Testis (tissue), 3 donors: Measurements from ENCODE around the gene ZEB1. TPM values are rescaled to one million over a fixed set of nuclear protein-coding genes. Genes with fewer than 3 reads are reported as not detected.

ENCODE experiments used
- DNase-seq: peaks from one replicate; pipeline ENCODE4 v3.0.0-alpha.2; 2019
- H3K27ac ChIP-seq, 2 donors: fragments of 200-600 bp; sonication (generic); one replicate each; pipeline ENCODE4 v1.5.1; 2019
- H3K27me3 ChIP-seq: fragments of 200-600 bp; sonication (generic); one replicate; pipeline ENCODE4 v1.5.1; 2019
- H3K36me3 ChIP-seq: fragments of 200-600 bp; sonication (generic); one replicate; pipeline ENCODE4 v1.5.1; 2017; ENCODE audit warnings: low read depth; ENCODE audit errors: missing control alignments
- H3K4me1 ChIP-seq: fragments of 200-600 bp; sonication (generic); one replicate; pipeline ENCODE4 v1.5.1; 2019
- H3K4me3 ChIP-seq, 2 donors: fragments of 200-600 bp; sonication (generic); one replicate each; pipeline ENCODE4 v1.5.1; 2017 to 2019
- H3K9me3 ChIP-seq: fragments of 200-600 bp; sonication (generic); one replicate; pipeline ENCODE4 v1.5.1; 2017
- CTCF ChIP-seq, 3 experiments: fragments of 450-650 bp in 2 of 3; fragments of 200-600 bp in 1 of 3; sonication (generic) in 1 of 3; IDR thresholded peaks; one replicate each; pipeline ENCODE4 v1.5.1; 2016 to 2019; ENCODE audit warnings: antibody characterized with exemption in 3 of 3, mild to moderate bottlenecking in 2 of 3, moderate library complexity in 1 of 3
- POLR2A ChIP-seq: fragments of 450-650 bp; IDR thresholded peaks from one replicate; pipeline ENCODE4 v1.6.1; 2017; ENCODE audit warnings: antibody characterized with exemption, mild to moderate bottlenecking, moderate library complexity
- WGBS, 2 donors: methylation state at CpG; one replicate each; pipeline ENCODE4 v1.1.5; 2018; 5-methylcytosine and 5-hydroxymethylcytosine counted together
- intact Hi-C: fragments of 100-400 bp; cut with DNase I; formaldehyde crosslinking; loops from one replicate; pipeline ENCODE4 v1.15.1; 2023; ENCODE audit warnings: low total_unique reads
- polyA plus RNA-seq: library from polyadenylated mRNA; stranded (reverse); fragments of 350-450 nt; fragmentation: Illumina TruSeq; extraction: RNeasy Lipid Tissue Mini Kit (QIAGEN cat#74804); gene quantifications from one replicate; pipeline ENCODE4 v1.2.3, GENCODE V29; 2014; ENCODE audit warnings: low read depth, low replicate concordance; ENCODE audit not compliant: insufficient read depth
- total RNA-seq, 2 donors: library from RNA; depleted of rRNA; stranded (reverse); fragments of >200 nt; gene quantifications; one replicate each; pipeline ENCODE4 v1.2.3, GENCODE V29; 2016

ZEB1 gene
- total and polyA plus RNA-seq, 3 donors from 2014 or later: 22.2 to 35.9 (median 26.3) TPM

- Histone ChIP-seq H3K4me1 (no peaks in the 10 kb centered on the region), H3K36me3 (no peaks in the 10 kb centered on the region), H3K9me3 (no peaks in the 10 kb centered on the region), H3K4me3 (peak overlapping the region; percentile 92 to 99), H3K27ac (peak overlapping the region; percentile 95 to 96), H3K27me3 (no peaks in the 10 kb centered on the region)
- intact Hi-C loops: no loop called here
- 0 to 1% methylated on average over 30 to 43 of the region's 43 CpGs for WGBS, 2 donors
- TF ChIP-seq POLR2A (no peak), CTCF (IDR thresholded peaks at IDR 0.05) (no peak)
- DNase-seq: peak; percentile 48
Observed at GRCh38 chr10:31320550-31321211, 1.7 kb downstream of the ZEB1 start.

- no peaks in the 10 kb centered on the region for H3K27me3 ChIP-seq
- peak overlapping the region in 1 of 2 donors; percentile 96 for H3K27ac ChIP-seq
- no peaks in the 10 kb centered on the region for H3K36me3 ChIP-seq
- H3K4me3 ChIP-seq: peak overlapping the region; percentile 92 to 99
- WGBS, 2 donors: 11 to 14% methylated on average over 10 of the region's 10 CpGs
- intact Hi-C loops: no loop called here
- no peaks in the 10 kb centered on the region for H3K4me1 ChIP-seq
- DNase-seq: no peak
- no peaks in the 10 kb centered on the region for H3K9me3 ChIP-seq
- TF ChIP-seq CTCF (IDR thresholded peaks at IDR 0.05): no peak
- TF ChIP-seq POLR2A: no peak
Observed at GRCh38 chr10:31321396-31321941, 2.5 kb downstream of the ZEB1 start.

GRCh38 chr10:31322647-31323046 lies 3.6 kb downstream of the ZEB1 start:
- TF ChIP-seq POLR2A (no peak), CTCF (IDR thresholded peaks at IDR 0.05) (peak in 1 of 3 experiments; percentile 13)
- Histone ChIP-seq H3K9me3 (no peaks in the 10 kb centered on the region), H3K4me3 (no peak overlapping the region), H3K36me3 (no peaks in the 10 kb centered on the region), H3K27me3 (no peaks in the 10 kb centered on the region), H3K27ac (no peak overlapping the region), H3K4me1 (no peaks in the 10 kb centered on the region)
- 39 to 72% methylated on average over 2 of the region's 2 CpGs for WGBS, 2 donors
- intact Hi-C loops: no loop called here
- no peak for DNase-seq

GRCh38 chr10:31340343-31340742 lies 21.3 kb downstream of the ZEB1 start:
- Histone ChIP-seq H3K4me1 (no peaks in the 10 kb centered on the region), H3K27me3 (no peaks in the 10 kb centered on the region), H3K9me3 (no peaks in the 10 kb centered on the region), H3K36me3 (no peaks in the 10 kb centered on the region), H3K4me3 (no peak overlapping the region), H3K27ac (no peak overlapping the region)
- intact Hi-C loops: no loop called here
- no peak for TF ChIP-seq POLR2A
- no peak for TF ChIP-seq CTCF (IDR thresholded peaks at IDR 0.05)
- no peak for DNase-seq

- Histone ChIP-seq H3K36me3 (no peaks in the 10 kb centered on the region), H3K27me3 (no peaks in the 10 kb centered on the region), H3K9me3 (no peaks in the 10 kb centered on the region), H3K27ac (no peak overlapping the region), H3K4me1 (no peaks in the 10 kb centered on the region), H3K4me3 (no peak overlapping the region)
- DNase-seq: no peak
- WGBS, 2 donors: 65 to 92% methylated on average over 1 of the region's 1 CpG
- no peak for TF ChIP-seq CTCF (IDR thresholded peaks at IDR 0.05)
- TF ChIP-seq POLR2A: no peak
- intact Hi-C loops: no loop called here
Observed at GRCh38 chr10:31341552-31341951, 22.5 kb downstream of the ZEB1 start.
